ENCODE measurements around the gene RAE1.

The RAE1 gene

GRCh38 chr20:57425150-57426013 is 74.3 kb downstream of the RAE1 start:
- no peaks in the 10 kb centered on the region for H3K36me3 ChIP-seq (ENCODE audit: insufficient read depth, low read length)
- no peaks in the 10 kb centered on the region for H3K9me3 ChIP-seq (ENCODE audit: low read length)
- no peak overlapping the region for H3K27ac ChIP-seq (ENCODE audit: low read depth, low read length)
- H3K4me1 ChIP-seq (ENCODE audit: insufficient read depth, low read length): peaks cover 8% of the 10 kb centered on the region
- no peak overlapping the region for H3K4me3 ChIP-seq (ENCODE audit: low read depth in 1 of 2, low read length in 2 of 2)
- H3K9ac ChIP-seq (ENCODE audit: low read length): no peak overlapping the region
- H3K27me3 ChIP-seq (ENCODE audit: control insufficient read depth in 1 of 2, insufficient read depth in 2 of 2, low read length in 2 of 2): no peaks in the 10 kb centered on the region

- Histone ChIP-seq H3K9me3 (ENCODE audit: low read length) (no peaks in the 10 kb centered on the region), H3K9ac (ENCODE audit: low read length) (no peak overlapping the region), H3K27ac (ENCODE audit: low read depth, low read length) (no peak overlapping the region), H3K4me1 (ENCODE audit: insufficient read depth, low read length) (peaks cover 8% of the 10 kb centered on the region), H3K36me3 (ENCODE audit: insufficient read depth, low read length) (no peaks in the 10 kb centered on the region), H3K27me3 (ENCODE audit: control insufficient read depth in 1 of 2, insufficient read depth in 2 of 2, low read length in 2 of 2) (no peaks in the 10 kb centered on the region), H3K4me3 (ENCODE audit: low read depth in 1 of 2, low read length in 2 of 2) (no peak overlapping the region)
These were observed 75.2 kb downstream of the RAE1 start for GRCh38 chr20:57426271-57426689.

- no peak overlapping the region for H3K4me3 ChIP-seq (ENCODE audit: low read depth in 1 of 2, low read length in 2 of 2)
- no peak overlapping the region for H3K9ac ChIP-seq (ENCODE audit: low read length)
- no peak overlapping the region for H3K27ac ChIP-seq (ENCODE audit: low read depth, low read length)
- peaks cover 8% of the 10 kb centered on the region for H3K4me1 ChIP-seq (ENCODE audit: insufficient read depth, low read length)
- H3K27me3 ChIP-seq (ENCODE audit: control insufficient read depth in 1 of 2, insufficient read depth in 2 of 2, low read length in 2 of 2): no peaks in the 10 kb centered on the region
- H3K9me3 ChIP-seq (ENCODE audit: low read length): no peaks in the 10 kb centered on the region
- H3K36me3 ChIP-seq (ENCODE audit: insufficient read depth, low read length): no peaks in the 10 kb centered on the region
These were observed 75.8 kb downstream of the RAE1 start for GRCh38 chr20:57426831-57427230.

- H3K27ac ChIP-seq (ENCODE audit: low read depth, low read length): no peak overlapping the region
- peaks cover 16% of the 10 kb centered on the region for H3K4me1 ChIP-seq (ENCODE audit: insufficient read depth, low read length)
- H3K9me3 ChIP-seq (ENCODE audit: low read length): no peaks in the 10 kb centered on the region
- H3K9ac ChIP-seq (ENCODE audit: low read length): no peak overlapping the region
- H3K4me3 ChIP-seq (ENCODE audit: low read depth in 1 of 2, low read length in 2 of 2): no peak overlapping the region
- H3K27me3 ChIP-seq (ENCODE audit: control insufficient read depth in 1 of 2, insufficient read depth in 2 of 2, low read length in 2 of 2): no peaks in the 10 kb centered on the region
- H3K36me3 ChIP-seq (ENCODE audit: insufficient read depth, low read length): no peaks in the 10 kb centered on the region
These were observed 77.5 kb downstream of the RAE1 start for GRCh38 chr20:57428324-57429158.
